Stimulated activated CD8-positive, alpha-beta memory T cell treated with anti-CD3 and anti-CD28 coated beads, Interleukin-4, amount 100 ng/mL, for 4 hours (primary cell): ENCODE results near the gene MYH15.

ENCODE experiments used
- DNase-seq, 2 donors: peaks; one replicate each; pipeline ENCODE4 v3.0.0-alpha.2; 2020; ENCODE audit warnings: low read depth in 2 of 2, low spot score in 1 of 2

MYH15 gene

GRCh38 chr3:108510496-108510895 is at the start of gene MYH15:
TSS of gene MYH15 (minus strand) at chr3:108510596. CDS start at chr3:108510530, 66 bp downstream.
- no peak for DNase-seq

- no peak for DNase-seq
These were observed 45.7 kb upstream of the MYH15 start for GRCh38 chr3:108555966-108556581.

- no peak for DNase-seq
These were observed 44.6 kb upstream of the MYH15 start for GRCh38 chr3:108554913-108555571.

GRCh38 chr3:108554229-108554628 is 43.8 kb upstream of the MYH15 start:
- no peak for DNase-seq

- DNase-seq, result no peak
These were observed 42.1 kb upstream of the MYH15 start for GRCh38 chr3:108552267-108553159.

- DNase-seq, result no peak
These were observed 38.5 kb upstream of the MYH15 start for GRCh38 chr3:108548886-108549285.

GRCh38 chr3:108548304-108548703 is 37.9 kb upstream of the MYH15 start:
- DNase-seq, result no peak

- no peak for DNase-seq
These were observed 36.3 kb upstream of the MYH15 start for GRCh38 chr3:108546692-108547091.

GRCh38 chr3:108546247-108546646 is 35.9 kb upstream of the MYH15 start:
- no peak for DNase-seq

GRCh38 chr3:108538083-108538482 is 27.7 kb upstream of the MYH15 start:
- no peak for DNase-seq

GRCh38 chr3:108528459-108529252 is 18.3 kb upstream of the MYH15 start:
- DNase-seq, result no peak

GRCh38 chr3:108527817-108528216 is 17.4 kb upstream of the MYH15 start:
- no peak for DNase-seq

- DNase-seq, result no peak
These were observed 16.7 kb upstream of the MYH15 start for GRCh38 chr3:108527109-108527508.

- no peak for DNase-seq
These were observed 15.6 kb upstream of the MYH15 start for GRCh38 chr3:108525971-108526370.

- no peak for DNase-seq
These were observed 14.9 kb upstream of the MYH15 start for GRCh38 chr3:108525256-108525655.

- DNase-seq, result no peak
These were observed 14.1 kb upstream of the MYH15 start for GRCh38 chr3:108524537-108524936.

GRCh38 chr3:108518895-108519294 is 8.5 kb upstream of the MYH15 start:
- DNase-seq, result no peak

- no peak for DNase-seq
These were observed 6.5 kb upstream of the MYH15 start for GRCh38 chr3:108516881-108517280.

GRCh38 chr3:108513961-108514360 is 3.6 kb upstream of the MYH15 start:
- DNase-seq, result no peak

- no peak for DNase-seq
These were observed 2.3 kb upstream of the MYH15 start for GRCh38 chr3:108512671-108513070.

- no peak for DNase-seq
These were observed 1.1 kb upstream of the MYH15 start for GRCh38 chr3:108511490-108511889.
